Fibroblast of gingiva (primary cell): ENCODE results near the gene CLASP1.
"Not testable (repeated sequence)": the region's sequence is repeated elsewhere in the genome, so short reads cannot be mapped to it uniquely, and the experiment has no call there.

ENCODE experiments used
- DNase-seq: peaks from one replicate; pipeline ENCODE4 v3.0.0-alpha.2; 2011; ENCODE audit warnings: low read depth

Gene CLASP1

GRCh38 chr2:121349721-121350401 is 299.4 kb downstream of the CLASP1 start:
- no peak for DNase-seq

GRCh38 chr2:121348128-121348740 is 301.0 kb downstream of the CLASP1 start:
- DNase-seq = no peak

- no peak for DNase-seq
Observed at GRCh38 chr2:121346859-121347258, 302.4 kb downstream of the CLASP1 start.

GRCh38 chr2:121346407-121346806 is 302.9 kb downstream of the CLASP1 start:
- DNase-seq = no peak

GRCh38 chr2:121345887-121346286 is 303.4 kb downstream of the CLASP1 start:
- peak; percentile 71 for DNase-seq

GRCh38 chr2:121345101-121345500 is 304.2 kb downstream of the CLASP1 start:
- no peak for DNase-seq

GRCh38 chr2:121343828-121344399 is 305.3 kb downstream of the CLASP1 start:
- DNase-seq = not testable (repeated sequence)

- no peak for DNase-seq
Observed at GRCh38 chr2:121343191-121343590, 306.1 kb downstream of the CLASP1 start.

- no peak for DNase-seq
Observed at GRCh38 chr2:121342751-121343150, 306.5 kb downstream of the CLASP1 start.

GRCh38 chr2:121340926-121341325 is 308.3 kb downstream of the CLASP1 start:
- no peak for DNase-seq

GRCh38 chr2:121338281-121338680 is 311.0 kb downstream of the CLASP1 start:
- DNase-seq = no peak

GRCh38 chr2:121336528-121337294 is 312.6 kb downstream of the CLASP1 start:
- DNase-seq = no peak

GRCh38 chr2:121335294-121336290 is 313.7 kb downstream of the CLASP1 start:
- DNase-seq = no peak

GRCh38 chr2:121334581-121335293 is 314.5 kb downstream of the CLASP1 start:
- DNase-seq = no peak

- no peak for DNase-seq
Observed at GRCh38 chr2:121333834-121334558, 315.3 kb downstream of the CLASP1 start.

GRCh38 chr2:121333231-121333630 is 316.0 kb downstream of the CLASP1 start:
- DNase-seq = no peak

GRCh38 chr2:121331324-121331723 is 317.9 kb downstream of the CLASP1 start:
- DNase-seq = not testable (repeated sequence)

GRCh38 chr2:121330921-121331320 is 318.3 kb downstream of the CLASP1 start:
- no peak for DNase-seq

GRCh38 chr2:121329786-121330185 is 319.5 kb downstream of the CLASP1 start:
- no peak for DNase-seq

- DNase-seq = no peak
Observed at GRCh38 chr2:121326628-121327027, 322.6 kb downstream of the CLASP1 start.
